ENCODE measurements around the gene PI16. TPM values are rescaled to one million over a fixed set of nuclear protein-coding genes. Genes with fewer than 3 reads are reported as not detected.
A peak's percentile ranks its signal among the peaks of the same experiment; 100 is the strongest.
"Not testable (repeated sequence)": the region's sequence is repeated elsewhere in the genome, so short reads cannot be mapped to it uniquely, and the experiment has no call there.

PI16 gene
- total RNA-seq, 1 donor: 6.3 TPM

GRCh38 chr6:36933519-36933918 is 21.0 kb upstream of the PI16 start:
- DNase-seq (ENCODE audit: low read depth): no peak
- no peak overlapping the region for H3K4me3 ChIP-seq (ENCODE audit: low read depth, low read length)
- TF ChIP-seq CTCF (IDR thresholded peaks at IDR 0.05; ENCODE audit: insufficient read depth, low read length): no peak

DNA sequence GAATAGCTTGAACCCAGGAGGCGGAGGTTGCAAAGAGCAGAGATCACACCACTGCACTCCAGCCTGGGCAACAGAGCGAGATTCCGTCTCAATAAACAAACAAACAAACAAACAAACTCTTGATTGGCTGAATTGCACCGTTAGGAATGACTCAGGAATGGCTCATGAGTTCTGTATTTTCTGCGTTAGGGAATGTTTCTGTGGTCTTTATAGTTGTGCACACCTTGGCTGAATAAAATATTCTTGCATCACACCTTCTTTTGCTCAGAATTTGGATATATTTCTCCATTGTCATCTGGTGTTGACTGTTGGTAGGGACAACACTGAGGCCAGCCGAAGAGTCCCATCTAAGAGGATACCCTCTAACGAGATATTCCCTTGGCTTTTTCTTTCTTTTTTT is 19.6 kb upstream of the PI16 start:
- TF ChIP-seq CTCF (IDR thresholded peaks at IDR 0.05; ENCODE audit: insufficient read depth, low read length): no peak
- no peak for DNase-seq (ENCODE audit: low read depth)
- H3K4me3 ChIP-seq (ENCODE audit: low read depth, low read length): no peak overlapping the region

DNA sequence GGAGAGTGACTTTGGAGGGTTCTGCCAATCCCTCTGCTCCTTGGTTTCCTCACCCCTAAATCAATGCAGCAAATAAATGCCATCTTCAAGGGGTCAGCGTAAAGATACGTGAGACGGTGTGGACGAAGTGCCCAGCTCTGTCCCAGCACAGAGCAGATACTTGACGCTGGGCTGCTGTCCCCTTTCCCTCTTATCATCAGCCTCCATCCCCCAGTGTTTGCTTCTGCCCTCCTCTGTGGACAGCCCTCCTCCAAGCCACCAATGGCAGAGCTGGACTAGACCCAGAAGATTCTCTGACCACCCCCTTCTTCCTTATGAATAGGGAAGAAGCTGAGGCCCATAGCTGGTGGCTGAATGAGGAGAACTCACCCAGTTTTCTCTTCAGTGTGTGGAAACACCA is 17.7 kb upstream of the PI16 start:
- DNase-seq (ENCODE audit: low read depth): no peak
- no peak overlapping the region for H3K4me3 ChIP-seq (ENCODE audit: low read depth, low read length)
- TF ChIP-seq CTCF (IDR thresholded peaks at IDR 0.05; ENCODE audit: insufficient read depth, low read length): no peak

DNA sequence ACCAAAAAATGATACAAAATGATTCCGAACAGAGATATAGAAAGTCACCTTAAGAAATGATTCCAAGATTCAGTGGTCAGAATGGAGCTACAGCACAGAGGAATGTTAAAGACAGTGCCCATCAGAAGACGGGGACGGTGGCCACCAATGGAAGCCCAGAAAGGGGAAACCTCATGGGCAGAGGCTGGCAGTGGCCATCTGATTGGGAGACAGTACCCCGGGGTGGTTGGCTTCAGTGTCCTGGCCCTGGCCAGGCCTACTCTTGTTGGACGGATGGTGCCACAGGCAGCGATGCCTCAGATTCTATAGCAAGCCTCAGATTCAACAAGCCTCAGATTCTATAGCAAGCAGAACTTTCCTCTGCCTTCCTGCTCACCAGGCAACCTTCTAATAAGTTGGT is 16.6 kb upstream of the PI16 start:
- no peak for TF ChIP-seq CTCF (IDR thresholded peaks at IDR 0.05; ENCODE audit: insufficient read depth, low read length)

DNA sequence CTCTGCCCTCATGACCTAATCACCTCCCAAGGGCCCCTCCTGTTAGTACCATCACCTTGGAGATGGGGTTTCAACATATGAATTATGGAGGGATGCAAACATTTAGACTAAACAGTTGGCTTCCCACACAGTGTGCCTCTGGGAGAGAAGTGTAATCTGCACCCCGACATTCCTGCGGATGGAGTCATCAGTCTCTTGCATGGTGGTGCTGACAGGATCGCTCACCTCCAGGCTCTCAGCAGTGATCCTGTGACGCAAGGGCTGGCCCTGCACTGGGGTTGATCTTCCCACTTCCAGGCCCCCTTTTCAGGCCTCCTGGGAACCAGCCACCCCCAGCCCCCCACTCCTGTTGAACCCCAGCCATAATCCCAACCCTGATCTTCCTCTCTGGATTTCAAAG is 16.0 kb upstream of the PI16 start:
- TF ChIP-seq CTCF (IDR thresholded peaks at IDR 0.05; ENCODE audit: insufficient read depth, low read length): no peak
- peak; percentile 64 for DNase-seq (ENCODE audit: low read depth)
- no peak overlapping the region for H3K4me3 ChIP-seq (ENCODE audit: low read depth, low read length)

More for the DNA sequence above, 16.6 kb upstream of the PI16 start:
- H3K4me3 ChIP-seq (ENCODE audit: low read depth, low read length): no peak overlapping the region
- no peak for DNase-seq (ENCODE audit: low read depth)

- H3K4me3 ChIP-seq (ENCODE audit: low read depth, low read length); DNase-seq (ENCODE audit: low read depth): not testable (repeated sequence)
Measured at GRCh38 chr6:36939005-36939404, 15.5 kb upstream of the PI16 start.

GRCh38 chr6:36940027-36940426 is 14.5 kb upstream of the PI16 start:
- DNase-seq (ENCODE audit: low read depth): no peak
- no peak overlapping the region for H3K4me3 ChIP-seq (ENCODE audit: low read depth, low read length)
- TF ChIP-seq CTCF (IDR thresholded peaks at IDR 0.05; ENCODE audit: insufficient read depth, low read length): no peak

GRCh38 chr6:36941561-36941960 is 13.0 kb upstream of the PI16 start:
- not testable (repeated sequence) for DNase-seq (ENCODE audit: low read depth); H3K4me3 ChIP-seq (ENCODE audit: low read depth, low read length)

GRCh38 chr6:36942329-36942728 is 12.2 kb upstream of the PI16 start:
- H3K4me3 ChIP-seq (ENCODE audit: low read depth, low read length); DNase-seq (ENCODE audit: low read depth): not testable (repeated sequence)

Measured in fibroblast of the aortic adventitia (primary cell).